HL-60/S4 (cell line): Measurements from ENCODE around the gene JMJD7.

ENCODE experiments used
- in situ Hi-C: fragments of 300-500 bp; cut with MboI; formaldehyde crosslinking; loops from 2 replicates; pipeline ENCODE4 v1.14.3; 2022; ENCODE audit warnings: low sequenced_read_pairs

Gene JMJD7

GRCh38 chr15:41878355-41878699, 50.4 kb downstream of the JMJD7 start:
- in situ Hi-C loops, result no loop called here

DNA sequence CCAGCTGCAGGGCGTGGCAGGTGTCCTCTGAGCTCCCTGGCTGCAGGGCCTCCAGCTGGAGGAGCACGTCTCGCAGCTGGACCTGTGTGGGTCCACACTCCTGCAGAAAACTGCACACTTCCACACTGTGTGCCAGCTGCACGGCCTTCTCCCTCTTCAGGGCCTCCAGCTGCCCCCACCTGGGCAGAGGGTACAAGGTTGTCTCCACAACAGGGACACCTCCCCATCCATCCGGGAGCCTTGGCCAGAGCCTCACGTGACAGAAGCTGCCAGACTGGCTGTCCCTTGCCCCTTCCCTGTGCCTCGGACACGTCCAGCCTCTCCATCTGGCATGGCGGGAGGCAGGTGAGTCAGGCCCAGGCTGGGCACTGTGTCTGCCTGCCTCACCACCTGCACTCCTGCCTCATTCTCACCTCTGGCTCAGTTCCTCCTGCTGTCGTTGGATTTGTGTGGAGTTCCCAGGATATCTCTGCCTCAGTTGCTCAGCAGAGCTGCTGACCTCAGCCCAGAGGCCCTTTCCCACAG, 51.5 kb downstream of the JMJD7 start:
- in situ Hi-C loops, result no loop called here

GRCh38 chr15:41880156-41880877, 52.4 kb downstream of the JMJD7 start:
- in situ Hi-C loops, result no loop called here

DNA sequence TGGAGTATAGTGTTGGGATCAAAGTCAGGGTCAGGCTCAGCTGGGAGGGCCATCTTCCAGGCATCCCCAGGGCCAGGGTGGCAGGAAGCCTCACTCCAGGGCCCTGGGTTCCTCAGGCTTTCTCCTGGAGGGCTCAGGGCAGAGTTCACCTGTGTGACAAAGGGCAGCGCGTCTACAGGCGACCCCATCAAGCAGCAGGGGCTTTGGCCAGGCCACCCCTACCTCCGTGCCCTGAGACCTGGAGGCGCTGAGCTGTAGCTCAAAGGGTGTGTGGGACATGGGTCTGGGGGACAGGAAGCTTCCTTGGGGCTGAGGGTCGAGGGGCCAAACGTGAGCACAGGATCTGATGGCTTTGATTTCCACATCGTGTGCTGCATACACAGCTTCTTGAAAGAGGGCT, 53.2 kb downstream of the JMJD7 start:
- in situ Hi-C loops, result no loop called here

- in situ Hi-C loops, result no loop called here
Measured at GRCh38 chr15:41881550-41881919, 53.6 kb downstream of the JMJD7 start.

GRCh38 chr15:41881920-41882688, 54.2 kb downstream of the JMJD7 start:
- in situ Hi-C loops, result no loop called here

GRCh38 chr15:41882689-41883483, 55.0 kb downstream of the JMJD7 start:
- in situ Hi-C loops, result no loop called here

DNA sequence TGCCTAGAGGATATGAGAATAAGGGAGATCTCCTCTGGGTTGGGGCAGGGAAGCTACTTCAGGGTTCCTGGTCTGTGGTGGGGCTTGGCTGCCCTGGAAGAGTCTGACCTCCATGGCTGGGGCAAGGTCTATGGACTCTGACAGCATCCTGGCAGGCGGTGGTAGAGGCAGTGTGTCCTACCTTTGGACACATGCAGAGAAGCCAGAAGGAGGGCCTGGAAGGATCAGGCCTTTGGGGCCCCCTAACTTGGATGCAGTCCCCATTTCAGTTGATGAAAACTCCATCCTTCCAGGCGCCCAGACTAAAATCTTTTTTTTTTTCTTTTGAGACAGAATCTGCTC, 55.6 kb downstream of the JMJD7 start:
- in situ Hi-C loops, result no loop called here

- in situ Hi-C loops, result no loop called here
Measured at GRCh38 chr15:41884458-41884857, 56.6 kb downstream of the JMJD7 start.

GRCh38 chr15:41885321-41885720, 57.4 kb downstream of the JMJD7 start:
- in situ Hi-C loops, result no loop called here

DNA sequence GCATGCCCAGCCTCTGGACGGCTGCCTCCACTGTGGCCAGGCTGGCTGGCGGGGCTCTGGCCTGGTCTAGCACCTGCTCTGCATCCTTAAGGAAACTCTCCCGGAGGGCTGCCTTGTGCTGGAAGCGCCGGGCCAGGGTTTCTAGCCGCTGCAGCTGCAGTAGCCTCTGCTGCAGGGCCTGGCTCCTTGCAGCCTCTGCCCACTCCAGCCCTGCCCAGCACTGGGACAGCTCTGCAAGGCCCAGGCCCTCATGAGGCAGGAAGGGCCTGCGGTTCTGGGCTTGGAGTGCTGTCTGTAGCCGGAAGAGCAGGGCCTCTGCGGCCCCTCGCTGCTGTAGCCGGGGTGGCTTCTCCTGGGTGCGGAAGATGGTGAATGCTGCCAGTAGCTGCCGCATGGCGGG, 57.9 kb downstream of the JMJD7 start:
- in situ Hi-C loops, result no loop called here

DNA sequence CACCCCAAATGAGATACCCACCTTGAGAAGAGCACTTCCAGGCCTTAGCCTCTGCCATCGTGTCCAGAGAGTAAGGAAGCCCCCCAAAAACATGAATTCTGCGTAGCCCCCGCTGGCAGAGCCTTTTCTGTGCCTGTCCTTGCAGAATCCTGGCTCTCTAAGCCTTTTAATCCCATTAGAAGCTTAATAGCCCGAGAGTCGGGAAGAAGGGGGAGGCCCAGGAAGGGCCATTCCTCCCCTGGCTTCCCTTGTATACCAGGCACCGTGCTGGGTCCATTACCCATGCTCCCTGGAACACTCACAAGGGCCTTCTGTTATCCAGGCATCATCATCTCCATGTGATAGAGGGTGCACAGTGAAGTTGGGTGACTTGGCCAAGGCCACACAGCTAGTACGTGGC, 58.8 kb downstream of the JMJD7 start:
- in situ Hi-C loops, result no loop called here

DNA sequence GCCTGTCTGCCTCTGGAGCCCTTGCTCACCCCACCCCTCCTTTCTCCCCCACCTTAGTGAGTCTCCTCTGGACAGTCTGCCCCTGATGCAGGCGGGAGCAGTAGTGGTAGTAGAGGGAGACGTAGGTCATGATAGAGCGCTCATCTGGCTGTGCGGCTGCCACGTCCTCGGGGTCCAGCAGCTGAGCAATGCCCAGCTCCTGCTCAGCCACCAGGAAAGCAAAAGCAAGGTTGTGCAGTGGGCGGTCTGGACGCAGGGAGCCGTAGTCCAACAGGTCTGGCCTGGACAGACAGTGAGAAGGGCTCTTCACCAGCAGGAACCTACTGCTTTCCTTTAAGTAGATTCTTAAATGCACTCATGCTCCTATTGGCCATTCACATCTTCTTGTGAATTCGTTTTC, 59.3 kb downstream of the JMJD7 start:
- in situ Hi-C loops, result no loop called here
